Glomerular endothelial cell (primary cell): ENCODE data around the gene CACNA2D3. TPM values are rescaled to one million over a fixed set of nuclear protein-coding genes. Genes with fewer than 3 reads are reported as not detected.

Experiments
- DNase-seq: peaks from one replicate; pipeline ENCODE4 v3.0.0-alpha.2; 2011; ENCODE audit warnings: low read depth, low spot score; ENCODE audit errors: extremely low read depth
- total RNA-seq: library from RNA; depleted of rRNA; stranded (reverse); fragments of >200 nt; gene quantifications from 2 replicates; pipeline ENCODE4 v1.2.3, GENCODE V29; 2015

The CACNA2D3 gene
- total RNA-seq, 1 donor from 2014 or later = not detected

DNA sequence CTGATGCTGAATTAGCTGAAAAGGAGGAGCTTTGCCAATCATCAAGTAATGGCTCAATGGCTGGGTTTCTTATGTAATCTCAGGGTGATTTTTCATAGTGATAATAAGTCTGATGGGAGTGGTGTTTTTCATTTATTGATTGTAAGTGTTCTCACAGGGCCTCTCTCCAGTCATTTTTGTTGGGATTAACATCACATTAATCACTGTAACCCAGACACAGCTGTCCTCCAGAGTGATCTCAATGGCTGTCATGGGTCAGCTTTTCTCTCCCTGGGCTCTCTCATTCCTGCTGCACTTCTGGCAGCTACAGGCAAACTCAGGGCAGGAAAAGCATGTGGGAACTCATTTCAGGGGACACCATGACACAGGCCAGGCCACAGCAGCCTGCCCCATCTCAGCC lies 642.6 kb downstream of the CACNA2D3 start:
- DNase-seq = no peak

- no peak for DNase-seq
Observed at GRCh38 chr3:54771050-54771449, 648.7 kb downstream of the CACNA2D3 start.

- DNase-seq = no peak
Observed at GRCh38 chr3:54772051-54772450, 649.7 kb downstream of the CACNA2D3 start.

GRCh38 chr3:54772746-54773145 lies 650.4 kb downstream of the CACNA2D3 start:
- DNase-seq = no peak

- no peak for DNase-seq
Observed at GRCh38 chr3:54773271-54773670, 650.9 kb downstream of the CACNA2D3 start.

DNA sequence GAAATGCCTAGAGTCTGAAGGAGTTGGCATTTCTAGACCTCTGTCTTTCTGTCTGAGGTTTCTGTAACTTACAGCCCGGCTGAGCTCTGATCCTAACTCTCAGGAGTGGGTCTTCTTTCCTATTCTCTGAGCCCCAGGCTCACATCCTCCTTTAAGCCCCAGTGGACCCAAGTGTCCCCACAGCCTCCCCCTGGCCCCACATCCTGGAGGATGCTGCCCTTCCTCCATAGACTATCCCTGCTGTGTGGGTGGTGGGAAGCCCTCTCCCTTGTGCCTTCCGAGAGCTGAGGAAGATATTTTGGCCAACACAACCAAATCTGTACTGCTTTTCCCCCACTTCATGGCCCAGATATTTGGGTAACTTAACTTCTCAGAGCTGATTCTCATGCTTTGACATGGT lies 654.2 kb downstream of the CACNA2D3 start:
- no peak for DNase-seq

DNA sequence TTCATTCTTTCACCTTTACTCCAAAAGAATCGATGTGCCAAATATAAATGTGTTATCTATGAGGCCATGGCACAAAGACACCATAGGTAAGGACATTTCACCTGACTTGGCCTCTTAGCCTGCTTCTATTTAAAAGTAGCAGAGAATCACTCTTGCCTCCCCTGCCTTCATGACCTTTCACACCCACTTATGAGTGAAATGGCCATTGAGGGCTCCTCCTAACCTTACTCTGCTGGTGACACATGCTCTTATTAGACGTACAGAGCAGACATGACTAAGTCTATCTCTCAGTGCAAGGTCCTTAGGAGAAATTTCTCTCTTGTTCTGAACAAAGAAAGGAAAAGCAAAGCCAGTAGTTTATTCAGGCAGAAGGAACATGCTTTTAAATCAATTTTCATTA lies 654.8 kb downstream of the CACNA2D3 start:
- DNase-seq = no peak

GRCh38 chr3:54780336-54780735 lies 658.0 kb downstream of the CACNA2D3 start:
- DNase-seq = no peak

- DNase-seq = no peak
Observed at GRCh38 chr3:54781728-54782127, 659.4 kb downstream of the CACNA2D3 start.

- DNase-seq = no peak
Observed at GRCh38 chr3:54783611-54784010, 661.3 kb downstream of the CACNA2D3 start.

- DNase-seq = no peak
Observed at GRCh38 chr3:54784021-54784420, 661.7 kb downstream of the CACNA2D3 start.

DNA sequence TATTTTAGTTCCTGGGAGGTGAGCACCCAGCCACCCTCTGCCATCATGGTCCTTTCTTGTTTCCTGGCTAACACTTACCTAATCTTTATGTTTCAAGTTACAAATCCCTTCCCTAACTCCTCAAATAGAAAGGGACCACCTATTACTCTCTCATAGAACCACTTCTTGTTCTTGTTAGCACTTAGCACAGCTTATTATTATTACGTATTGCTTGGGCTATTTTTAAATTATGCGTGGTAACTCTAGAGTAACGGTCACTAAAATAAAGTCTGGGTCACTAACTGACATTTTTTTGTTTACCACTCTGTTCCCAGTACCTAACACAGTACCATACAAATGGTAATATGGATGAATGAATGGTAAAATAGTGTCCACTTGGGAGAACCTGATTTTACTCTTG lies 663.6 kb downstream of the CACNA2D3 start:
- DNase-seq = no peak

GRCh38 chr3:54790051-54790450 lies 667.7 kb downstream of the CACNA2D3 start:
- no peak for DNase-seq

GRCh38 chr3:54791501-54792156 lies 669.3 kb downstream of the CACNA2D3 start:
- no peak for DNase-seq

DNA sequence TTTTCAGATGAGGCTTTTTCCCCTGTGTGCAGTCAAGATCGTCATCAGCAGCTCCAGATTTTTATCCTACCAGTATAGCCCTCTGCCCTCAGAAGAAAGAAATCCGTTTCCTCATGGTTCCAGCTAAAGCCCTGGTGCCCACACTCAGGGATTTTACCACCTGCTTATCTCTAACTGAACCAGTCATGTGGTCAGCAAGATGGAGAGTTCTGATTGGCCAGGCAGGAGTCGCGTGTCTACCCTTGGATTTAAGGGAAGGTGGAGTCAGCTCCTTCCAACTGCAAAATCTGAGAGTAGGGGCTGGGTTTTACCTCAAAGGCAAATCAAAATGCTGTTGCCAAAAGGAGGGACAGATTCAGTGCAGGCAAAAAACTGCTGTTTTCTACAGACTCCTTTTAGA lies 670.2 kb downstream of the CACNA2D3 start:
- DNase-seq = no peak

- no peak for DNase-seq
Observed at GRCh38 chr3:54793171-54793570, 670.8 kb downstream of the CACNA2D3 start.

DNA sequence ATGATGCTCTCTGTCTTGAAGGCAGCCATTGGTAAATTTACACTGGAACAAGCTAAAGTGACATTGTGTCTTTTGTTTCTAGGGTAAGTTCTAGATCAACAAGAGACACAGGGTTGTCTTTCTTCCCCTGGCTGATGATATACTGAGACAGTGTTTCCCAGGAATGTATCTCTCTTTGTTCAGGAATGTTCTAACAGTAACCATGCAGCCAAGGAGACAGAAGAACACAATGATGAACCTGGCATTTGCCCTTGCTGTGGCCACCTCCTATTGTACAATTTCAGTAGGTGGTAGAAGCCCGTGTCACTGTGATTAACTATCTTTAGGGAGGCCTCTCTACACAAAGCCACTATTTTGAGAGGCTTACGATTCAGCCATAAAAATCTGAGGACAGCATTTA lies 674.8 kb downstream of the CACNA2D3 start:
- DNase-seq = no peak

DNA sequence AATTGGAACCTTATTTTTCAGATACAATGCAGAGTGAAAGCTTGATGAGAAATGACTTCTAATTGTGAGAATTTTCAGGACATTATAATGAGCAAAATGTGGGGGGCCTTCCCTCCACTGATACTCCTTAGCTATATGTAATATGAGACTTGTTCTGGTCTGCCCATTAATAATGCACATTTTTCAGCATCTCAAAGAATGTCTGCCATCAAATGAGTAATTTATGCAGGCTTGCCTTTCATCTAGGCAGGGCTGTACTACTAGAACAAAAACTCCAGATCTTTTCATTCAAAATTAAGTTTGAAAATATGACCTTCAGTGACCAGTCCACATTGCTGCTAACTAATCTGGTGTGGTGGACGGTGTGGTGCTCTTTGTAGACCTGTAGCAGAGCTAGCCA lies 678.1 kb downstream of the CACNA2D3 start:
- DNase-seq = no peak

DNA sequence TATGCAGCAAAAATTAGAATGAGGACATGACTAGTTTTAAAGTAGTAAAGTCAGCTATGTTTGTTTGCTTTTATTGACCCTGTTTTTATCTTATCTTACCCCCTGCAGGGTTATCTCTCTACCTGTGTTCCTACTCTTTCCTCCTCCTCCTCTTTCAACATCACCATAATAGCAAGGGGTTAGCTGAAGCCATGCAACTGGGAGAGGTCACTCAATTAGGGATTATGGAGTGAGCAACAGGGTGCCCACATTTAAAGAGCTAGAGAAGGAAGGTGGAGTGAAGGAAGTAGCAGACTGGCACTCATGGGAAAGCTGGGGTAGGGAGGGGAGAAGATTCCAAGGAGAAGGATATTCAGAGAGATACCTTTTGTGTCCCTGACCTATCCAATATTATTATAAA lies 679.6 kb downstream of the CACNA2D3 start:
- no peak for DNase-seq

- DNase-seq = no peak
Observed at GRCh38 chr3:54810401-54810800, 688.0 kb downstream of the CACNA2D3 start.

GRCh38 chr3:54814224-54814623 lies 691.9 kb downstream of the CACNA2D3 start:
- no peak for DNase-seq

DNA sequence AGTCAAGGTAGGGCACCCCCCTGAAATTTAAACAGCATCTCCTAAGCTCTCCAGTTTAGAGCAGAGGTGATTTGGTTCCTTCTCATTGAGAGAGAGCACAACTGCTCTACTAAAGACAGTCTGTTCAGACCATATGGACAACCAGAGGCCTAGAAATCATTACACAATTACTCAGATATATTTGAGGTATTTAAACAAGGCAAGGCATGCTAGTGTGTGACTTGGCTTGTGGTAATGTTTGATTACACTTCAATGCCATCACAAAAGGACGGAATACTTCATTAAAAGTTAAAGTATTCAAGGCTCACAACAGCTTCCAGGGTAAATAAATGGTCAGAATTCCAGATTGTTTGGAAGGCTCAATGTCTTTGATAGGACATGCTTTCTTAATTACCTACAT lies 695.3 kb downstream of the CACNA2D3 start:
- no peak for DNase-seq

GRCh38 chr3:54818486-54818885 lies 696.1 kb downstream of the CACNA2D3 start:
- DNase-seq = no peak
